H1 (cell line): ENCODE data around the gene TUBA4B. TPM values are rescaled to one million over a fixed set of nuclear protein-coding genes. Genes with fewer than 3 reads are reported as not detected.

Source experiments
- CTCF ChIA-PET: fragments of 300-600 bp; sonication (Branson Sonifier 250); formaldehyde crosslinking; loops from one replicate; lab custom pipeline; 2021; ENCODE audit not compliant: partially characterized antibody; lab: Charles Lee
- POLR2A ChIA-PET: fragments of 300-600 bp; sonication (Branson Sonifier 250); formaldehyde crosslinking; loops from one replicate; lab custom pipeline; 2021; ENCODE audit warnings: inconsistent platforms; ENCODE audit not compliant: partially characterized antibody; lab: Charles Lee
- DNase-seq, 2 experiments: peaks; one replicate each; pipeline versions ENCODE4 v3.0.0 to v3.0.0-alpha.2; 2010 to 2022; ENCODE audit warnings: low spot score in 2 of 2, low read depth in 1 of 2, mixed read lengths in 1 of 2
- FAIRE-seq: peaks from 2 replicates; lab custom pipeline; 2011; peaks lifted over from hg19 to GRCh38; lab: Jason Lieb, UNC
- H2AFZ ChIP-seq: 2 replicates; pipeline ENCODE4 v1.8.1; 2012; ENCODE audit warnings: low read length, inconsistent platforms
- H2AK5ac ChIP-seq: 2 replicates; pipeline ENCODE4 v1.6.1; 2013; ENCODE audit warnings: low read depth, low read length
- H2BK120ac ChIP-seq: replicated peaks from 2 replicates; pipeline ENCODE3; 2013; ENCODE audit warnings: low read depth, low read length, inconsistent platforms
- H2BK12ac ChIP-seq: 2 replicates; pipeline ENCODE4 v1.6.1; 2013; ENCODE audit warnings: low read depth, low read length
- H2BK15ac ChIP-seq: 2 replicates; pipeline ENCODE4 v1.6.1; 2013; ENCODE audit warnings: low read length
- H2BK20ac ChIP-seq: 2 replicates; pipeline ENCODE4 v1.6.1; 2013; ENCODE audit warnings: low read length
- H2BK5ac ChIP-seq: 2 replicates; pipeline ENCODE4 v1.6.1; 2013; ENCODE audit warnings: low read depth, low read length
- H3K14ac ChIP-seq: 2 replicates; pipeline ENCODE4 v1.6.1; 2013; ENCODE audit warnings: inconsistent platforms; ENCODE audit not compliant: insufficient read length
- H3K18ac ChIP-seq: 2 replicates; pipeline ENCODE4 v1.6.1; 2013; ENCODE audit warnings: low read length; ENCODE audit errors: extremely low read depth
- H3K23ac ChIP-seq: 2 replicates; pipeline ENCODE4 v1.6.1; 2013; ENCODE audit warnings: inconsistent platforms; ENCODE audit not compliant: insufficient read length
- H3K23me2 ChIP-seq: 2 replicates; pipeline ENCODE4 v1.6.1; 2013; ENCODE audit warnings: low read depth, low read length
- H3K27ac ChIP-seq: 2 replicates; pipeline ENCODE4 v1.6.1; 2011; ENCODE audit warnings: low read depth, low read length, inconsistent platforms
- H3K27me3 ChIP-seq, 4 experiments: replicated peaks in 1 of 4; 1 replicate in 1 of 4; 2 replicates in 3 of 4; pipeline versions ENCODE4 v1.6.1 to v1.8.1; 2011 to 2013; ENCODE audit warnings: low read length in 3 of 4, mild to moderate bottlenecking in 3 of 4, inconsistent platforms in 2 of 4, mixed read lengths in 2 of 4, moderate library complexity in 1 of 4; ENCODE audit not compliant: control insufficient read depth in 3 of 4, insufficient read depth in 3 of 4; ENCODE audit errors: extremely low read depth in 1 of 4
- H3K36me3 ChIP-seq, 4 experiments: 2 replicates each; pipeline versions ENCODE4 v1.6.1 to v1.8.1; 2011 to 2013; ENCODE audit warnings: mild to moderate bottlenecking in 4 of 4, low read length in 3 of 4, moderate library complexity in 2 of 4, control low read depth in 1 of 4, inconsistent platforms in 1 of 4; ENCODE audit not compliant: insufficient read depth in 4 of 4, control insufficient read depth in 2 of 4
- H3K4ac ChIP-seq: replicated peaks from 2 replicates; pipeline ENCODE3; 2013; ENCODE audit warnings: low read length, low read depth, mixed read lengths, inconsistent platforms; ENCODE audit not compliant: insufficient read length
- H3K4me1 ChIP-seq, 4 experiments: replicated peaks in 1 of 4; 1 replicate in 1 of 4; 2 replicates in 3 of 4; pipeline versions ENCODE4 v1.6.1 to v1.8.1; 2011 to 2013; ENCODE audit warnings: low read length in 3 of 4, inconsistent platforms in 2 of 4, mixed read lengths in 1 of 4; ENCODE audit not compliant: insufficient read depth in 4 of 4, control insufficient read depth in 3 of 4
- H3K4me2 ChIP-seq, 2 experiments: 2 replicates each; pipeline versions ENCODE4 v1.6.1 to v1.8.1; 2011 to 2013; ENCODE audit warnings: low read depth in 2 of 2, low read length in 2 of 2, control low read depth in 1 of 2, inconsistent platforms in 1 of 2, mild to moderate bottlenecking in 1 of 2; ENCODE audit not compliant: insufficient read depth in 1 of 2
- H3K4me3 ChIP-seq, 4 experiments: fragments of 200-600, 300-600 bp in 1 of 4; sonication (generic), shearing (Covaris generic), sonication (Bioruptor Twin) in 1 of 4; 2 replicates each; pipeline versions ENCODE4 v1.5.1 to v1.8.1; 2011 to 2016; ENCODE audit warnings: low read length in 4 of 4, low read depth in 3 of 4, control low read depth in 2 of 4, inconsistent platforms in 2 of 4, mild to moderate bottlenecking in 2 of 4, mixed read lengths in 1 of 4, moderate library complexity in 1 of 4; ENCODE audit not compliant: insufficient read depth in 2 of 4; ENCODE audit errors: extremely low read depth in 1 of 4
- H3K56ac ChIP-seq: replicated peaks from 2 replicates; pipeline ENCODE3; 2013; ENCODE audit warnings: low read depth, mild to moderate bottlenecking, mixed read lengths, low read length, inconsistent platforms; ENCODE audit not compliant: insufficient read length
- H3K79me1 ChIP-seq: 2 replicates; pipeline ENCODE4 v1.6.1; 2013; ENCODE audit warnings: low read depth, low read length, control low read depth
- H3K79me2 ChIP-seq, 2 experiments: 2 replicates each; pipeline versions ENCODE4 v1.6.1 to v1.8.1; 2012 to 2013; ENCODE audit warnings: low read length in 2 of 2, mild to moderate bottlenecking in 2 of 2, inconsistent platforms in 1 of 2; ENCODE audit not compliant: insufficient read depth in 2 of 2, control insufficient read depth in 1 of 2
- H3K9ac ChIP-seq, 4 experiments: replicated peaks in 1 of 4; 1 replicate in 1 of 4; 2 replicates in 3 of 4; pipeline versions ENCODE4 v1.6.1 to v1.8.1; 2011 to 2013; ENCODE audit warnings: low read depth in 3 of 4, low read length in 3 of 4, control low read depth in 2 of 4, mild to moderate bottlenecking in 2 of 4, moderate library complexity in 2 of 4, inconsistent platforms in 1 of 4; ENCODE audit errors: extremely low read depth in 1 of 4
- H3K9me3 ChIP-seq, 2 experiments: 2 replicates each; pipeline versions ENCODE4 v1.6.1 to v1.8.1; 2012 to 2013; ENCODE audit warnings: mild to moderate bottlenecking in 2 of 2, moderate library complexity in 2 of 2, control low read depth in 1 of 2, inconsistent platforms in 1 of 2, low read depth in 1 of 2, low read length in 1 of 2, mixed read lengths in 1 of 2; ENCODE audit not compliant: insufficient read depth in 2 of 2
- H4K20me1 ChIP-seq, 2 experiments: replicated peaks in 1 of 2; 2 replicates each; pipeline versions ENCODE3 to v1.8.1; 2011 to 2013; ENCODE audit warnings: inconsistent platforms in 2 of 2, low read length in 2 of 2, mild to moderate bottlenecking in 1 of 2; ENCODE audit not compliant: insufficient read depth in 2 of 2, control insufficient read depth in 1 of 2
- H4K5ac ChIP-seq: 2 replicates; pipeline ENCODE4 v1.6.1; 2013; ENCODE audit warnings: low read length, low read depth, mixed read lengths, inconsistent platforms; ENCODE audit not compliant: insufficient read length
- H4K8ac ChIP-seq: 2 replicates; pipeline ENCODE4 v1.8.0; 2013; ENCODE audit warnings: mild to moderate bottlenecking, moderate library complexity, low read length, inconsistent platforms; ENCODE audit not compliant: insufficient read depth; ENCODE audit errors: extremely low read depth
- H4K91ac ChIP-seq: replicated peaks from 2 replicates; pipeline ENCODE3; 2013; ENCODE audit warnings: low read length, mixed read lengths, inconsistent platforms; ENCODE audit not compliant: insufficient read length
- BCL11A ChIP-seq, 2 experiments: IDR thresholded peaks; one replicate each; pipeline ENCODE4 v1.6.1; 2011; ENCODE audit warnings: low read depth in 2 of 2, low read length in 2 of 2, mild to moderate bottlenecking in 2 of 2
- CHD1 ChIP-seq: IDR thresholded peaks from 2 replicates; pipeline ENCODE4 v1.6.1; 2012; ENCODE audit warnings: low read depth, low read length, improper control_type of control experiment
- CTBP2 ChIP-seq: IDR thresholded peaks from 2 replicates; pipeline ENCODE4 v1.7.0; 2011; ENCODE audit warnings: borderline replicate concordance, mild to moderate bottlenecking, moderate library complexity, mixed read lengths, low read length; ENCODE audit not compliant: insufficient read depth, insufficient read length
- E2F6 ChIP-seq: IDR thresholded peaks from 2 replicates; pipeline ENCODE4 v1.6.1; 2012; ENCODE audit warnings: inconsistent platforms
- GTF2F1 ChIP-seq: IDR thresholded peaks from 2 replicates; pipeline ENCODE4 v1.6.1; 2012; ENCODE audit warnings: low read depth, low read length, improper control_type of control experiment, borderline replicate concordance
- HDAC2 ChIP-seq, 2 experiments: fragments of 300-600 bp in 1 of 2; sonication (generic) in 1 of 2; IDR thresholded peaks; 2 replicates each; pipeline ENCODE4 v1.6.1; 2011 to 2012; ENCODE audit warnings: low read depth in 2 of 2, low read length in 2 of 2, mild to moderate bottlenecking in 2 of 2, moderate library complexity in 2 of 2, borderline replicate concordance in 1 of 2, inconsistent platforms in 1 of 2
- JUND ChIP-seq: IDR thresholded peaks from 2 replicates; pipeline ENCODE4 v1.6.1; 2011; ENCODE audit warnings: mild to moderate bottlenecking, improper control_type of control experiment, low read length
- MAX ChIP-seq: IDR thresholded peaks from 2 replicates; pipeline ENCODE4 v1.6.1; 2012; ENCODE audit warnings: inconsistent platforms
- PHF8 ChIP-seq: fragments of 200-600 bp; sonication (generic); conservative IDR thresholded peaks from 2 replicates; pipeline ENCODE4 v1.7.1; 2012; ENCODE audit warnings: low read depth, mild to moderate bottlenecking, inconsistent platforms, low read length, moderate library complexity
- RNF2 ChIP-seq: fragments of 200-900, 300-1000 bp; sonication (generic); IDR thresholded peaks from 2 replicates; pipeline ENCODE4 v1.7.1; 2016; ENCODE audit warnings: borderline replicate concordance, low read depth, mild to moderate bottlenecking, antibody characterized with exemption, low read length; ENCODE audit not compliant: poor library complexity, severe bottlenecking; ENCODE audit errors: missing control alignments
- TAF1 ChIP-seq: IDR thresholded peaks from 2 replicates; pipeline ENCODE4 v1.6.1; 2011; ENCODE audit warnings: mild to moderate bottlenecking, low read depth, low read length
- TBP ChIP-seq: IDR thresholded peaks from 2 replicates; pipeline ENCODE4 v1.6.1; 2011; ENCODE audit warnings: low read depth, low read length, improper control_type of control experiment
- WGBS, 2 experiments: shearing (Covaris generic) in 1 of 2; methylation state at CpG; one replicate each; pipeline versions ENCODE4 v1.1.6 to v1.1.7; 2013 to 2015; ENCODE audit warnings: low lambda C conversion rate in 2 of 2, mixed read lengths in 2 of 2, inconsistent platforms in 1 of 2, low coverage in 1 of 2, missing lambda C conversion rate in 1 of 2; ENCODE audit not compliant: insufficient replicate concordance in 2 of 2, insufficient coverage in 1 of 2, insufficient read length in 1 of 2; ENCODE audit errors: extremely low coverage in 1 of 2, missing lambda C conversion rate in 1 of 2; 5-methylcytosine and 5-hydroxymethylcytosine counted together
- polyA plus RNA-seq, 7 experiments: library from polyadenylated mRNA; depleted of rRNA in 3 of 7; stranded (reverse) in 5 of 7; unstranded in 2 of 7; fragments of >200 nt in 5 of 7; fragments of 200-250 nt in 2 of 7; gene quantifications; 1 replicate in 5 of 7; 2 replicates in 1 of 7; 4 replicates in 1 of 7; pipeline versions ENCODE4 v1.2.1 to v1.2.3, GENCODE V29; 2011 to 2013; ENCODE audit warnings: missing spikeins in 2 of 7, mixed read lengths in 2 of 7
- total RNA-seq: library from RNA; stranded (reverse); fragmentation: NEBNext Ultra II Directional; extraction: Animal tissue kit (Norgen Biotek cat#: 25700); gene quantifications from 2 replicates; pipeline ENCODE4 v1.2.1, GENCODE V29; 2021

TUBA4B gene
- total and polyA plus RNA-seq, 2 of the 8 experiments (the other 6 are each of a cell fraction or from before 2014, with no cell fraction given) = 0.08 to 0.24 TPM

GRCh38 chr2:219266886-219267285 lies 13.8 kb downstream of the TUBA4B start:
- H3K56ac ChIP-seq = no peak overlapping the region
- no peak overlapping the region for H2AFZ ChIP-seq
- H3K9me3 ChIP-seq = no peaks in the 10 kb centered on the region
- H2BK12ac ChIP-seq = no peak overlapping the region
- no peak overlapping the region for H3K18ac ChIP-seq
- H3K14ac ChIP-seq = no peak overlapping the region
- no peak overlapping the region for H4K8ac ChIP-seq
- no peaks in the 10 kb centered on the region for H3K36me3 ChIP-seq
- H2BK120ac ChIP-seq = no peak overlapping the region
- CTCF ChIA-PET = interaction anchor here (1.3 to 4.9 kb wide), 3 partner anchors 10 to 28 kb away, joined by 3 to 25 read pairs (median 6); partner anchors contain the start of gene DNAJB2
- no peaks in the 10 kb centered on the region for H4K20me1 ChIP-seq
- 100% methylated on average over 1 of the region's 1 CpG; no CpG with 5 or more reads in 1 of the 2 experiments for WGBS, 2 experiments
- peaks cover 0 to 3% (median under 1%) of the 10 kb centered on the region in 4 experiments; a peak in 2 of 7 replicates for H3K27me3 ChIP-seq
- no peak overlapping the region for H3K4me3 ChIP-seq
- no peak overlapping the region for H2BK5ac ChIP-seq
- no peaks in the 10 kb centered on the region for H3K79me1 ChIP-seq
- H4K5ac ChIP-seq = no peak overlapping the region
- no peaks in the 10 kb centered on the region for H3K23me2 ChIP-seq
- DNase-seq (no peak), FAIRE-seq (no peak)
- H3K27ac ChIP-seq = no peak overlapping the region
- no peaks in the 10 kb centered on the region for H3K4me1 ChIP-seq
- H3K4ac ChIP-seq = no peak overlapping the region
- POLR2A ChIA-PET = interaction anchor here (0.6 kb wide), 1 partner anchor 869 kb away, joined by 3 read pairs; no protein-coding TSS in a partner anchor
- no peak overlapping the region for H3K9ac ChIP-seq
- no peak overlapping the region for H2BK20ac ChIP-seq
- no peak overlapping the region for H3K4me2 ChIP-seq
- H2AK5ac ChIP-seq = no peak overlapping the region
- H4K91ac ChIP-seq = no peak overlapping the region
- H2BK15ac ChIP-seq = no peak overlapping the region
- H3K23ac ChIP-seq = no peak overlapping the region
- H3K79me2 ChIP-seq = no peaks in the 10 kb centered on the region
- TF ChIP-seq CHD1 (no peak), E2F6 (no peak), CTBP2 (no peak), HDAC2 (IDR thresholded peaks at IDR 0.05; ENCODE audit: borderline replicate concordance in 1 of 2, low read depth in 2 of 2, low read length in 2 of 2) (no peak), PHF8 (no peak), TAF1 (no peak), RNF2 (no peak), JUND (no peak), GTF2F1 (no peak), MAX (no peak), TBP (no peak), BCL11A (IDR thresholded peaks at IDR 0.05; ENCODE audit: low read depth in 2 of 2, low read length in 2 of 2) (no peak)
